ENCODE measurements around the gene LMTK3. TPM values are rescaled to one million over a fixed set of nuclear protein-coding genes. Genes with fewer than 3 reads are reported as not detected.

LMTK3 gene
- total and polyA plus RNA-seq, 2 of the 4 experiments (the other 2 are of a cell fraction), result 0.18 to 0.87 TPM

DNA sequence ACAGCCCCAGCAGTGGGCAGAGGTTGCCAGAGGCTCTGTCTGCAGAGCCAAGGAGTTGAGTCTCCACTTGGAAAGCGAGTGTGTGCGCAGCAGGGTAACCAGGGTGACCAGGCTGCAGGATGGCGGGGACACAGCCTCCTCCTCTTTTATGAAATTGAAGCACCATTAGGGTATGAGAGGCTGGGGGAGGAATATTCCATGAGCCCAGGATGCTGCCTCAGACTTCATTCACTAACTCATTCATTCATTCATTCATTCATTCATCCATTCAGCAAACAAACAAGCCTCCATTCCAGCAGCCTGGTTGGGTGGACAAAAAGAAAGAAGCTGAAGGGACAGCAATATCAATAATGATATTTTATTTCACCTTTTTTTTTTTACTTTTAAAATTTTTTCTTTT lies 6.6 kb upstream of the LMTK3 start:
- H4K91ac ChIP-seq (ENCODE audit: insufficient read depth, low read depth, low read length), result no peak overlapping the region
- no peak overlapping the region for H2AK5ac ChIP-seq (ENCODE audit: low read depth, low read length)
- CTCF ChIA-PET, result interaction anchor here (0.6 kb wide), 2 partner anchors 8 to 21 kb away, joined by 3 to 4 read pairs; no protein-coding TSS in a partner anchor
- H3K18ac ChIP-seq (ENCODE audit: low read depth, low read length), result no peak overlapping the region
- in situ Hi-C loops (cut with MboI; ENCODE audit: low sequenced_read_pairs), result no loop called here
- no peak overlapping the region for H3K4me3 ChIP-seq (ENCODE audit: insufficient read depth, low read depth, low read length)
- DNase-seq (no peak), ATAC-seq (ENCODE audit: low read depth) (no peak)
- no peak overlapping the region for H2BK5ac ChIP-seq (ENCODE audit: low read depth, low read length, poor library complexity, severe bottlenecking)
- no peak overlapping the region for H3K4ac ChIP-seq (ENCODE audit: low read depth, low read length)
- no peak overlapping the region for H2BK120ac ChIP-seq (ENCODE audit: low read depth, low read length)
- dilution Hi-C loops (cut with HindIII; ENCODE audit: low sequenced_read_pairs, unreplicated experiment), result no loop called here
- no peak overlapping the region for H3K27ac ChIP-seq (ENCODE audit: insufficient read depth, low read length)
- no peak overlapping the region for H4K5ac ChIP-seq (ENCODE audit: low read depth, low read length)
- no peak overlapping the region for H2AK9ac ChIP-seq (replicated peaks; ENCODE audit: low read depth, low read length, poor library complexity)
- H3K4me1 ChIP-seq (ENCODE audit: control insufficient read depth, insufficient read depth, low read length), result no peaks in the 10 kb centered on the region
- no peaks in the 10 kb centered on the region for H3K9me3 ChIP-seq (ENCODE audit: control insufficient read depth, insufficient read depth, low read length)
- H3K9ac ChIP-seq (ENCODE audit: low read depth, low read length), result no peak overlapping the region
- H3K36me3 ChIP-seq (ENCODE audit: control insufficient read depth, insufficient read depth, low read length), result no peaks in the 10 kb centered on the region
- H3K79me1 ChIP-seq (ENCODE audit: low read depth in 1 of 2, low read length in 2 of 2), result no peaks in the 10 kb centered on the region
- peaks cover 2% of the 10 kb centered on the region for H3K27me3 ChIP-seq (ENCODE audit: control insufficient read depth, insufficient read depth, low read length)
- H3K14ac ChIP-seq (replicated peaks; ENCODE audit: low read depth, low read length), result no peak overlapping the region
- H4K20me1 ChIP-seq (ENCODE audit: insufficient read depth, low read length), result no peaks in the 10 kb centered on the region
- intact Hi-C loops (cut with micrococcal nuclease), result no loop called here
- WGBS, 2 experiments (ENCODE audit: extremely low coverage in 2 of 2, insufficient read length in 1 of 2), result no CpG with 5 or more reads among the region's 3 CpGs
- H3K56ac ChIP-seq (ENCODE audit: extremely low read depth, insufficient read depth, low read length), result no peak overlapping the region
- H3K9me1 ChIP-seq (ENCODE audit: insufficient read depth, low read length), result no peaks in the 10 kb centered on the region
- POLR2A ChIA-PET (ENCODE audit: unreplicated experiment), result no interaction called here
- H2BK20ac ChIP-seq (ENCODE audit: low read depth, low read length), result no peak overlapping the region
- no peak overlapping the region for H3K23ac ChIP-seq (ENCODE audit: low read depth, low read length)
- H3K4me2 ChIP-seq (ENCODE audit: low read depth, low read length), result no peak overlapping the region
- H4K8ac ChIP-seq (ENCODE audit: low read depth in 2 of 2, low read length in 2 of 2), result no peak overlapping the region
- no peak overlapping the region for H2AFZ ChIP-seq (replicated peaks; ENCODE audit: low read length, poor library complexity)
- H2BK15ac ChIP-seq (ENCODE audit: low read depth, low read length), result no peak overlapping the region
- TF ChIP-seq MAZ (IDR thresholded peaks at IDR 0.05; ENCODE audit: borderline replicate concordance, low read depth, low read length), result no peak
- TF ChIP-seq FOS (IDR thresholded peaks at IDR 0.05; ENCODE audit: low read depth, low read length), result no peak
- TF ChIP-seq MXI1 (IDR thresholded peaks at IDR 0.05; ENCODE audit: borderline replicate concordance, low read depth, low read length), result no peak
- no peak for TF ChIP-seq CEBPB (IDR thresholded peaks at IDR 0.05; ENCODE audit: low read depth, low read length)
- no peak for TF ChIP-seq RFX5 (IDR thresholded peaks at IDR 0.05; ENCODE audit: low read depth, low read length)
- TF ChIP-seq, protein P1, sequence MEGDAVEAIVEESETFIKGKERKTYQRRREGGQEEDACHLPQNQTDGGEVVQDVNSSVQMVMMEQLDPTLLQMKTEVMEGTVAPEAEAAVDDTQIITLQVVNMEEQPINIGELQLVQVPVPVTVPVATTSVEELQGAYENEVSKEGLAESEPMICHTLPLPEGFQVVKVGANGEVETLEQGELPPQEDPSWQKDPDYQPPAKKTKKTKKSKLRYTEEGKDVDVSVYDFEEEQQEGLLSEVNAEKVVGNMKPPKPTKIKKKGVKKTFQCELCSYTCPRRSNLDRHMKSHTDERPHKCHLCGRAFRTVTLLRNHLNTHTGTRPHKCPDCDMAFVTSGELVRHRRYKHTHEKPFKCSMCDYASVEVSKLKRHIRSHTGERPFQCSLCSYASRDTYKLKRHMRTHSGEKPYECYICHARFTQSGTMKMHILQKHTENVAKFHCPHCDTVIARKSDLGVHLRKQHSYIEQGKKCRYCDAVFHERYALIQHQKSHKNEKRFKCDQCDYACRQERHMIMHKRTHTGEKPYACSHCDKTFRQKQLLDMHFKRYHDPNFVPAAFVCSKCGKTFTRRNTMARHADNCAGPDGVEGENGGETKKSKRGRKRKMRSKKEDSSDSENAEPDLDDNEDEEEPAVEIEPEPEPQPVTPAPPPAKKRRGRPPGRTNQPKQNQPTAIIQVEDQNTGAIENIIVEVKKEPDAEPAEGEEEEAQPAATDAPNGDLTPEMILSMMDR (conservative IDR thresholded peaks at IDR 0.05; ENCODE audit: low read depth, low read length), result no peak
- no TSS peak for BruUV-seq (replicated peaks)

Data from IMR-90 (cell line).